ENCODE measurements around the gene SDHC. TPM values are rescaled to one million over a fixed set of nuclear protein-coding genes. Genes with fewer than 3 reads are reported as not detected.
"Not testable (repeated sequence)": the region's sequence is repeated elsewhere in the genome, so short reads cannot be mapped to it uniquely, and the experiment has no call there.

SDHC gene
- total and polyA plus RNA-seq, 7 experiments from 2014 or later = 66.3 to 274 (median 108) TPM

GRCh38 chr1:161382214-161383019 is 68.2 kb downstream of the SDHC start:
- peak in 6 of 9 donors; percentile 40 to 68 (median 59) for DNase-seq
- Mint-ChIP-seq H3K36me3 (peaks cover 0 to 7% (median 0%) of the 10 kb centered on the region in 5 donors), H3K27ac (peak overlapping the region in 3 of 9 donors; percentile 53 to 76 (median 73)), H3K4me3 (no peak overlapping the region), H3K9me3 (peaks cover 0 to 4% (median 0%) of the 10 kb centered on the region in 11 donors), H3K4me1 (peaks cover 0 to 19% (median 13%) of the 10 kb centered on the region in 7 donors), H3K27me3 (no peaks in the 10 kb centered on the region)
- intact Hi-C loops (cut with micrococcal nuclease) = loop anchor here (1.0 to 5.0 kb wide), 9 partner anchors 75 to 386 kb away; partner anchors contain the start of genes MPZ (in 1 of the 2) and PPOX (in 1 of the 2)
- ATAC-seq = peak; percentile 91
- H3K4me1 ChIP-seq (ENCODE audit: control insufficient read depth in 2 of 2, insufficient read depth in 2 of 2, low read length in 2 of 2) = peaks cover 0 to 3% of the 10 kb centered on the region in 2 donors
- H3K4me3 ChIP-seq (ENCODE audit: low read length) = no peak overlapping the region
- H3K36me3 ChIP-seq (ENCODE audit: control insufficient read depth in 2 of 3, insufficient read depth in 3 of 3, low read length in 3 of 3) = no peaks in the 10 kb centered on the region
- no peaks in the 10 kb centered on the region for H3K9me3 ChIP-seq (ENCODE audit: control insufficient read depth in 2 of 3, low read length in 3 of 3)
- no peaks in the 10 kb centered on the region for H3K27me3 ChIP-seq (ENCODE audit: control insufficient read depth in 2 of 2, insufficient read depth in 2 of 2, low read length in 2 of 2)
- no peak overlapping the region for H3K27ac ChIP-seq (ENCODE audit: low read depth, low read length)
- CTCF ChIA-PET = interaction anchor here (0.6 to 6.4 kb wide), 31 partner anchors 9 to 1094 kb away, joined by 3 to 91 read pairs (median 4); partner anchors contain the start of genes CFAP126, NDUFS2, PCP4L1 and PPOX
- POLR2A ChIA-PET = interaction anchor here (0.6 to 2.0 kb wide), 9 partner anchors 69 to 217 kb away, joined by 3 to 9 read pairs (median 4); partner anchors contain the start of genes B4GALT3, NDUFS2, PPOX and SDHC

- ATAC-seq (no peak), DNase-seq (no peak)
- ChIA-PET CTCF (interaction anchor here (1.0 to 1.7 kb wide), 5 partner anchors 11 to 223 kb away, joined by 3 to 5 read pairs (median 3); partner anchors contain the start of genes PPOX and TOMM40L), POLR2A (interaction anchor here (1.1 to 4.3 kb wide), 5 partner anchors 11 to 223 kb away, joined by 3 to 24 read pairs (median 4); partner anchors contain the start of gene NDUFS2)
- Histone ChIP-seq H3K4me3 (ENCODE audit: low read length) (no peak overlapping the region), H3K4me1 (ENCODE audit: control insufficient read depth in 2 of 2, insufficient read depth in 2 of 2, low read length in 2 of 2) (peaks cover 3 to 4% of the 10 kb centered on the region in 2 donors), H3K36me3 (ENCODE audit: control insufficient read depth in 2 of 3, insufficient read depth in 3 of 3, low read length in 3 of 3) (no peaks in the 10 kb centered on the region), H3K27ac (ENCODE audit: low read depth, low read length) (no peak overlapping the region), H3K9me3 (ENCODE audit: control insufficient read depth in 2 of 3, low read length in 3 of 3) (no peaks in the 10 kb centered on the region), H3K27me3 (ENCODE audit: control insufficient read depth in 2 of 2, insufficient read depth in 2 of 2, low read length in 2 of 2) (no peaks in the 10 kb centered on the region)
- Mint-ChIP-seq H3K27me3 (no peaks in the 10 kb centered on the region), H3K9me3 (peaks cover 0 to 4% (median 0%) of the 10 kb centered on the region in 11 donors), H3K36me3 (peaks cover 0 to 10% (median 0%) of the 10 kb centered on the region in 5 donors), H3K4me3 (peak overlapping the region in 9 of 10 donors; percentile 49 to 95 (median 92)), H3K27ac (peak overlapping the region in 8 of 9 donors; percentile 93 to 99 (median 96)), H3K4me1 (peaks cover 0 to 50% (median 28%) of the 10 kb centered on the region in 7 donors)
- intact Hi-C loops (cut with micrococcal nuclease) = loop anchor here in 1 of 2 donors (1.0 to 5.0 kb wide), 2 partner anchors 74 to 221 kb away; partner anchors contain the start of genes PPOX and SDHC
Measured at GRCh38 chr1:161388639-161389038, 74.5 kb downstream of the SDHC start.

DNA sequence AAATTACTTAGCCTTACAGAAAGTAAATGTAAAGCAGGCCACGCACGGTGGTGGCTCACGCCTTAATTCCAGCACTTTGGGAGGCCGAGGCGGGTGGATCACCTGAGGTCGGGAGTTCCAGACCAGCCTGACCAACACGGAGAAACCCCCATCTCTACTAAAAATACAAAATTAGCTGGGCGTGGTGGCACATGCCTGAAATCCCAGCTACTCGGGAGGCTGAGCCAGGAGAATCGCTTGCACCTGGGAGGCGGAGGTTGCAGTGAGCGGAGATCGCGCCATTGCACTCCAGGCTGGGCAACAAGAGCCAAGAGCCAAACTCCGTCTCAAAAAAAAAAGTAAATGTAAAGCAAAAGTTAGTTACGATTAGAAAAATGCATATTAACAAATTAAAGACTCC is 75.0 kb downstream of the SDHC start:
- H3K27ac ChIP-seq (ENCODE audit: low read depth, low read length) = peak overlapping the region; percentile 83
- H3K9me3 ChIP-seq (ENCODE audit: control insufficient read depth in 2 of 3, low read length in 3 of 3); H3K27me3 ChIP-seq (ENCODE audit: control insufficient read depth in 2 of 2, insufficient read depth in 2 of 2, low read length in 2 of 2); ATAC-seq; H3K4me1 ChIP-seq (ENCODE audit: control insufficient read depth in 2 of 2, insufficient read depth in 2 of 2, low read length in 2 of 2); DNase-seq; H3K27me3 Mint-ChIP-seq; H3K36me3 ChIP-seq (ENCODE audit: control insufficient read depth in 2 of 3, insufficient read depth in 3 of 3, low read length in 3 of 3); H3K36me3 Mint-ChIP-seq; H3K9me3 Mint-ChIP-seq: not testable (repeated sequence)
- intact Hi-C loops (cut with micrococcal nuclease) = loop anchor here in 1 of 2 donors (1.0 to 5.0 kb wide), 2 partner anchors 75 to 222 kb away; partner anchors contain the start of genes PPOX and SDHC
- Mint-ChIP-seq H3K4me1 (peaks cover 0 to 50% (median 28%) of the 10 kb centered on the region in 7 donors), H3K27ac (peak overlapping the region; percentile 93 to 99 (median 97)), H3K4me3 (peak overlapping the region; percentile 86 to 95 (median 92))
- POLR2A ChIA-PET = interaction anchor here (0.7 to 4.3 kb wide), 9 partner anchors 11 to 224 kb away, joined by 3 to 24 read pairs (median 6); partner anchors contain the start of genes NDUFS2, SDHC and TOMM40L
- CTCF ChIA-PET = interaction anchor here (0.7 to 1.7 kb wide), 7 partner anchors 11 to 223 kb away, joined by 3 to 5 read pairs (median 3); partner anchors contain the start of genes PPOX and TOMM40L
- peak overlapping the region; percentile 86 for H3K4me3 ChIP-seq (ENCODE audit: low read length)

- peaks cover 0 to 50% (median 28%) of the 10 kb centered on the region in 7 donors for H3K4me1 Mint-ChIP-seq
- Histone ChIP-seq H3K27me3 (ENCODE audit: control insufficient read depth in 2 of 2, insufficient read depth in 2 of 2, low read length in 2 of 2) (no peaks in the 10 kb centered on the region), H3K36me3 (ENCODE audit: control insufficient read depth in 2 of 3, insufficient read depth in 3 of 3, low read length in 3 of 3) (no peaks in the 10 kb centered on the region), H3K4me1 (ENCODE audit: control insufficient read depth in 2 of 2, insufficient read depth in 2 of 2, low read length in 2 of 2) (peaks cover 3 to 4% of the 10 kb centered on the region in 2 donors), H3K27ac (ENCODE audit: low read depth, low read length) (peak overlapping the region; percentile 93), H3K9me3 (ENCODE audit: control insufficient read depth in 2 of 3, low read length in 3 of 3) (no peaks in the 10 kb centered on the region), H3K4me3 (ENCODE audit: low read length) (peak overlapping the region; percentile 86)
- H3K9me3 Mint-ChIP-seq = peaks cover 0 to 4% (median 0%) of the 10 kb centered on the region in 11 donors
- ChIA-PET POLR2A (interaction anchor here (0.7 to 4.3 kb wide), 12 partner anchors 10 to 1292 kb away, joined by 3 to 24 read pairs (median 5); partner anchors contain the start of genes CFAP126, IGSF8, NDUFS2 and SDHC), CTCF (interaction anchor here (0.6 to 1.7 kb wide), 7 partner anchors 12 to 224 kb away, joined by 3 to 5 read pairs (median 3); partner anchors contain the start of genes PPOX and TOMM40L)
- DNase-seq (peak; percentile 85 to 96 (median 92)), ATAC-seq (peak; percentile 97)
- no peaks in the 10 kb centered on the region for H3K27me3 Mint-ChIP-seq
- intact Hi-C loops (cut with micrococcal nuclease) = loop anchor here (1.0 to 10.0 kb wide), 8 partner anchors 9 to 1465 kb away; partner anchors contain the start of genes SDHC (in 2 of the 2), IGSF8 (in 1 of the 2), PPOX (in 1 of the 2) and TAGLN2 (in 1 of the 2)
- peak overlapping the region; percentile 88 to 95 (median 92) for H3K4me3 Mint-ChIP-seq
- H3K36me3 Mint-ChIP-seq = peaks cover 0 to 10% (median 0%) of the 10 kb centered on the region in 5 donors
- H3K27ac Mint-ChIP-seq = peak overlapping the region; percentile 93 to 99 (median 98)
Measured at GRCh38 chr1:161389691-161390558, 75.7 kb downstream of the SDHC start.

DNA sequence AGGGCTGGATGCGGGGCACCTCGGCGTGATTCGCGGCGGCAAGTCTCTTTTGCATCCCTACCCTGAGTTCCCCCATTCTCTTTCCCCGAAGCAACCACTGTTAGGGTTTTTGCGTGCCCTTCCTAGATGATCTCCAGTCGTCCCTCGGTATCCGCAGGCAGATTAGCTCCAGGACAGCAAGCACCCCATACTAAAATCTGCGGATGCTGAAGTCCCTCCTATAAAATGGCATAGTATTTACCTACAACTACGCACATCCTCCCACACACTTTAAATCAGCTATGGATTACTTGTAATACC is 76.3 kb downstream of the SDHC start:
- CTCF ChIA-PET = interaction anchor here (0.6 to 1.2 kb wide), 2 partner anchors 165 to 690 kb away, joined by 3 to 4 read pairs; partner anchors contain the start of gene TOMM40L
- Mint-ChIP-seq H3K36me3 (peaks cover 0 to 10% (median 0%) of the 10 kb centered on the region in 5 donors), H3K4me3 (peak overlapping the region; percentile 88 to 95 (median 92)), H3K4me1 (peaks cover 0 to 50% (median 28%) of the 10 kb centered on the region in 7 donors), H3K27me3 (no peaks in the 10 kb centered on the region), H3K27ac (peak overlapping the region; percentile 93 to 99 (median 98)), H3K9me3 (peaks cover 0 to 4% (median 0%) of the 10 kb centered on the region in 11 donors)
- DNase-seq (peak in 2 of 9 donors; percentile 44 to 46), ATAC-seq (peak; percentile 1)
- peak overlapping the region; percentile 93 for H3K27ac ChIP-seq (ENCODE audit: low read depth, low read length)
- peak overlapping the region; percentile 82 for H3K4me3 ChIP-seq (ENCODE audit: low read length)
- intact Hi-C loops (cut with micrococcal nuclease) = loop anchor here (1.0 to 10.0 kb wide), 7 partner anchors 9 to 1466 kb away; partner anchors contain the start of genes IGSF8 (in 1 of the 2), SDHC (in 1 of the 2) and TAGLN2 (in 1 of the 2)
- H3K27me3 ChIP-seq (ENCODE audit: control insufficient read depth in 2 of 2, insufficient read depth in 2 of 2, low read length in 2 of 2) = no peaks in the 10 kb centered on the region
- H3K9me3 ChIP-seq (ENCODE audit: control insufficient read depth in 2 of 3, low read length in 3 of 3) = no peaks in the 10 kb centered on the region
- POLR2A ChIA-PET = interaction anchor here (0.7 to 4.3 kb wide), 8 partner anchors 10 to 1292 kb away, joined by 3 to 24 read pairs (median 12); partner anchors contain the start of genes CFAP126, IGSF8, NDUFS2 and SDHC
- H3K4me1 ChIP-seq (ENCODE audit: control insufficient read depth in 2 of 2, insufficient read depth in 2 of 2, low read length in 2 of 2) = peaks cover 3 to 4% of the 10 kb centered on the region in 2 donors
- no peaks in the 10 kb centered on the region for H3K36me3 ChIP-seq (ENCODE audit: control insufficient read depth in 2 of 3, insufficient read depth in 3 of 3, low read length in 3 of 3)
